SK-N-SH (cell line): Measurements from ENCODE around the gene OCA2.

ENCODE experiments used
- CTCF ChIP-seq: fragments of 200-600 bp; sonication (generic); IDR thresholded peaks from 2 replicates; pipeline ENCODE4 v1.6.1; 2017; ENCODE audit warnings: antibody characterized with exemption, mild to moderate bottlenecking, moderate library complexity
- EP300 ChIP-seq, 2 experiments: IDR thresholded peaks; 2 replicates each; pipeline versions ENCODE4 v1.4.0 to v1.6.1; 2012; ENCODE audit warnings: borderline replicate concordance in 1 of 2, low read depth in 1 of 2, low read length in 1 of 2
- POLR2AphosphoS5 ChIP-seq: IDR thresholded peaks from 2 replicates; pipeline ENCODE4 v1.6.1; 2012; ENCODE audit warnings: low read depth, low read length
- RAD21 ChIP-seq: IDR thresholded peaks from 2 replicates; pipeline ENCODE4 v1.6.1; 2012; ENCODE audit warnings: mild to moderate bottlenecking, low read length
- RCOR1 ChIP-seq: fragments of 150-350 bp; IDR thresholded peaks from 2 replicates; pipeline ENCODE4 v1.6.1; 2017; ENCODE audit warnings: antibody characterized with exemption, low read length
- REST ChIP-seq: IDR thresholded peaks from 2 replicates; pipeline ENCODE4 v1.6.1; 2012; ENCODE audit warnings: mild to moderate bottlenecking, low read depth, low read length, moderate library complexity
- SMC3 ChIP-seq: IDR thresholded peaks from 2 replicates; pipeline ENCODE4 v1.6.1; 2012; ENCODE audit warnings: low read depth, low read length, improper control_type of control experiment
- ZBTB33 ChIP-seq: IDR thresholded peaks from 2 replicates; pipeline ENCODE4 v1.4.0; 2012; ENCODE audit warnings: low read depth, borderline replicate concordance

GRCh38 chr15:27706300-27706699 lies 392.8 kb downstream of the OCA2 start:
- TF ChIP-seq POLR2AphosphoS5 (no peak), RCOR1 (no peak), CTCF (no peak), RAD21 (no peak), EP300 (IDR thresholded peaks at IDR 0.05; ENCODE audit: borderline replicate concordance in 1 of 2, low read depth in 1 of 2, low read length in 1 of 2) (no peak), REST (no peak), SMC3 (no peak), ZBTB33 (no peak)
